Breast epithelium (tissue), 3 donors: ENCODE data around the gene BMP7.

Experiments
- CTCF ChIP-seq, 3 donors: fragments of 450-650 bp; IDR thresholded peaks; one replicate each; pipeline ENCODE4 v1.5.1; 2016 to 2017; ENCODE audit warnings: antibody characterized with exemption in 3 of 3, mild to moderate bottlenecking in 3 of 3, moderate library complexity in 3 of 3
- POLR2A ChIP-seq: fragments of 450-650 bp; IDR thresholded peaks from one replicate; pipeline ENCODE4 v1.6.1; 2016; ENCODE audit warnings: antibody characterized with exemption, mild to moderate bottlenecking, moderate library complexity
- POLR2AphosphoS5 ChIP-seq, 3 donors: sonication (generic); formaldehyde crosslinking; IDR thresholded peaks; one replicate each; pipeline ENCODE4 v1.6.1; 2017; ENCODE audit warnings: antibody characterized with exemption in 3 of 3

DNA sequence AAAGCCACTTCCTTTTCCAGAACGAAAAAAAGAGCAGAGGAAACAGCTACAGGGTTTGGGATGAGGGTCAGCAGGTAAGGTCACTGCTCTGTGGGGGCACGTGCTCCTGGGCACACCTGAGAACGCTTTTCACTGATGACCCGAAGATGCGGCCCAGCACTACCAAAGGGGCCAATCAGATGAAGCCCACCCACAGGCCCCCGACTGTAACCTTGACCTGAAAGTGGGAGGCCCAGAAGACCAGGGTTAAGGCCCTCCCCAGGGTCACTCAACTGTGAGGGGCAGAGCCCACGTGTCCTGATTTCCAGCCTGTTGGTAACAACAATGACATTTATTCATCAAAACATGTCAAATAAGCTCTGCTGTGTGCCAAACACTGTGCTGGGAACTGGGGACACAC, 108.0 kb downstream of the BMP7 start:
- TF ChIP-seq CTCF (IDR thresholded peaks at IDR 0.05) (no peak), POLR2AphosphoS5 (IDR thresholded peaks at IDR 0.05) (no peak), POLR2A (no peak)
